NCI-H2107 treated with DMSO at 0.1 percent for 48 hours (cell line): ENCODE measurements around the gene MAP1LC3B2.

ENCODE experiments used
- DNase-seq: peaks from one replicate; lab custom pipeline; 2025; ENCODE audit not compliant: unreplicated experiment; lab: John Stamatoyannopoulos, UW

Gene MAP1LC3B2

GRCh38 chr12:116591855-116592637 lies 32.9 kb downstream of the MAP1LC3B2 start:
- no peak for DNase-seq

- DNase-seq = no peak
These were observed 33.5 kb downstream of the MAP1LC3B2 start for GRCh38 chr12:116592731-116593130.

- DNase-seq = no peak
These were observed 35.3 kb downstream of the MAP1LC3B2 start for GRCh38 chr12:116594325-116595038.

GRCh38 chr12:116595186-116595585 lies 36.0 kb downstream of the MAP1LC3B2 start:
- DNase-seq = no peak

GRCh38 chr12:116595672-116596071 lies 36.5 kb downstream of the MAP1LC3B2 start:
- no peak for DNase-seq

- DNase-seq = no peak
These were observed 38.7 kb downstream of the MAP1LC3B2 start for GRCh38 chr12:116597886-116598285.

GRCh38 chr12:116598311-116599284 lies 39.4 kb downstream of the MAP1LC3B2 start:
- no peak for DNase-seq

GRCh38 chr12:116599285-116600136 lies 40.3 kb downstream of the MAP1LC3B2 start:
- DNase-seq = no peak

- DNase-seq = no peak
These were observed 42.1 kb downstream of the MAP1LC3B2 start for GRCh38 chr12:116600959-116601918.

- DNase-seq = no peak
These were observed 43.0 kb downstream of the MAP1LC3B2 start for GRCh38 chr12:116601933-116602810.

GRCh38 chr12:116603546-116604177 lies 44.5 kb downstream of the MAP1LC3B2 start:
- no peak for DNase-seq

GRCh38 chr12:116604178-116604895 lies 45.2 kb downstream of the MAP1LC3B2 start:
- no peak for DNase-seq

- no peak for DNase-seq
These were observed 45.9 kb downstream of the MAP1LC3B2 start for GRCh38 chr12:116604951-116605641.

GRCh38 chr12:116606397-116606796 lies 47.2 kb downstream of the MAP1LC3B2 start:
- DNase-seq = no peak

- no peak for DNase-seq
These were observed 47.9 kb downstream of the MAP1LC3B2 start for GRCh38 chr12:116607039-116607438.

- DNase-seq = no peak
These were observed 50.3 kb downstream of the MAP1LC3B2 start for GRCh38 chr12:116609319-116610114.
